GM18517 (cell line): ENCODE results near the gene SPRYD3.
"Not testable (repeated sequence)": the region's sequence is repeated elsewhere in the genome, so short reads cannot be mapped to it uniquely, and the experiment has no call there.

Experiments
- ATAC-seq: cut with Tn5 transposase; IDR thresholded peaks from one replicate; pipeline ENCODE4 v1.9.1; 2021; ENCODE audit warnings: mild to moderate bottlenecking, moderate library complexity; ENCODE audit not compliant: unreplicated experiment

SPRYD3 gene

GRCh38 chr12:53101931-53102781 is 23.0 kb upstream of the SPRYD3 start:
- ATAC-seq, result no peak

- no peak for ATAC-seq
These were observed 22.1 kb upstream of the SPRYD3 start for GRCh38 chr12:53101266-53101665.

GRCh38 chr12:53100466-53101151 is 21.4 kb upstream of the SPRYD3 start:
- no peak for ATAC-seq

GRCh38 chr12:53099071-53099882 is 20.1 kb upstream of the SPRYD3 start:
- no peak for ATAC-seq

- no peak for ATAC-seq
These were observed 19.3 kb upstream of the SPRYD3 start for GRCh38 chr12:53098354-53098981.

GRCh38 chr12:53097564-53098353 is 18.6 kb upstream of the SPRYD3 start, which contains the start of gene IGFBP6:
TSS of gene IGFBP6 (plus strand) at chr12:53097667. CDS start at chr12:53097718, 51 bp downstream.
- ATAC-seq, result no peak

- ATAC-seq, result no peak
These were observed 18.0 kb upstream of the SPRYD3 start for GRCh38 chr12:53097207-53097563.

- ATAC-seq, result no peak
These were observed 17.6 kb upstream of the SPRYD3 start for GRCh38 chr12:53096759-53097158.

GRCh38 chr12:53096089-53096741 is 17.0 kb upstream of the SPRYD3 start:
- ATAC-seq, result no peak

- ATAC-seq, result not testable (repeated sequence)
These were observed 16.4 kb upstream of the SPRYD3 start for GRCh38 chr12:53095596-53095895.

- ATAC-seq, result not testable (repeated sequence)
These were observed 15.8 kb upstream of the SPRYD3 start for GRCh38 chr12:53094796-53095595.

- ATAC-seq, result no peak
These were observed 15.2 kb upstream of the SPRYD3 start for GRCh38 chr12:53094394-53094787.

- ATAC-seq, result no peak
These were observed 14.7 kb upstream of the SPRYD3 start for GRCh38 chr12:53093777-53094393.

- no peak for ATAC-seq
These were observed 12.6 kb upstream of the SPRYD3 start for GRCh38 chr12:53091756-53092155.

GRCh38 chr12:53090554-53090953 is 11.4 kb upstream of the SPRYD3 start:
- ATAC-seq, result no peak

- no peak for ATAC-seq
These were observed 10.9 kb upstream of the SPRYD3 start for GRCh38 chr12:53090105-53090504.

- no peak for ATAC-seq
These were observed 7.2 kb upstream of the SPRYD3 start for GRCh38 chr12:53086361-53086760.

- no peak for ATAC-seq
These were observed 3.5 kb upstream of the SPRYD3 start for GRCh38 chr12:53082637-53083175.
